Cardiac muscle cell (in vitro differentiated cells and primary cell): ENCODE data around the gene RGCC. TPM values are rescaled to one million over a fixed set of nuclear protein-coding genes. Genes with fewer than 3 reads are reported as not detected.
A peak's percentile ranks its signal among the peaks of the same experiment; 100 is the strongest.

Source experiments
- DNase-seq, 2 donors: peaks; one replicate each; pipeline versions ENCODE4 v3.0.0 to v3.0.0-alpha.2; 2010 to 2017; ENCODE audit warnings: low read depth in 1 of 2, low spot score in 1 of 2
- H3K27ac ChIP-seq: fragments of 200-600 bp; sonication (generic); 2 replicates; pipeline ENCODE4 v1.5.1; 2016
- H3K27me3 ChIP-seq: fragments of 200-600 bp; sonication (generic); 2 replicates; pipeline ENCODE4 v1.6.0; 2016; ENCODE audit warnings: control low read depth
- H3K36me3 ChIP-seq: fragments of 200-600 bp; sonication (generic); 2 replicates; pipeline ENCODE4 v1.5.1; 2016; ENCODE audit warnings: control low read depth
- H3K4me1 ChIP-seq: fragments of 200-600 bp; sonication (generic); 2 replicates; pipeline ENCODE4 v1.8.1; 2017; ENCODE audit warnings: low read depth, mild to moderate bottlenecking, mixed run types
- H3K4me3 ChIP-seq: fragments of 200-600 bp; sonication (generic); 2 replicates; pipeline ENCODE4 v1.5.1; 2016; ENCODE audit warnings: mild to moderate bottlenecking
- H3K9me3 ChIP-seq: fragments of 200-600 bp; sonication (generic); 2 replicates; pipeline ENCODE4 v1.5.1; 2017; ENCODE audit warnings: low read depth, mild to moderate bottlenecking, control low read depth
- CTCF ChIP-seq: IDR thresholded peaks from 2 replicates; pipeline ENCODE4 v1.5.1; 2012; ENCODE audit warnings: low read depth, mild to moderate bottlenecking, low read length
- polyA plus RNA-seq: library from polyadenylated mRNA; unstranded; fragments of >200 nt; fragmentation: Nextera tagmentation; extraction: Ambion mirVana; gene quantifications from 2 replicates; pipeline ENCODE4 v1.2.1, GENCODE V29; 2016
- total RNA-seq: library from RNA; depleted of rRNA; stranded (reverse); fragments of >200 nt; gene quantifications from 2 replicates; pipeline ENCODE4 v1.2.3, GENCODE V29; 2016

Gene RGCC
- total and polyA plus RNA-seq, 2 experiments from 2014 or later, result not detected

GRCh38 chr13:41505209-41505835, 48.0 kb downstream of the RGCC start:
- H3K4me3 ChIP-seq, result no peak overlapping the region
- no peak for TF ChIP-seq CTCF
- H3K36me3 ChIP-seq, result no peaks in the 10 kb centered on the region
- no peaks in the 10 kb centered on the region for H3K4me1 ChIP-seq
- no peaks in the 10 kb centered on the region for H3K27me3 ChIP-seq
- no peaks in the 10 kb centered on the region for H3K9me3 ChIP-seq
- no peak overlapping the region for H3K27ac ChIP-seq
- DNase-seq, result peak in 1 of 2 donors; percentile 86

DNA sequence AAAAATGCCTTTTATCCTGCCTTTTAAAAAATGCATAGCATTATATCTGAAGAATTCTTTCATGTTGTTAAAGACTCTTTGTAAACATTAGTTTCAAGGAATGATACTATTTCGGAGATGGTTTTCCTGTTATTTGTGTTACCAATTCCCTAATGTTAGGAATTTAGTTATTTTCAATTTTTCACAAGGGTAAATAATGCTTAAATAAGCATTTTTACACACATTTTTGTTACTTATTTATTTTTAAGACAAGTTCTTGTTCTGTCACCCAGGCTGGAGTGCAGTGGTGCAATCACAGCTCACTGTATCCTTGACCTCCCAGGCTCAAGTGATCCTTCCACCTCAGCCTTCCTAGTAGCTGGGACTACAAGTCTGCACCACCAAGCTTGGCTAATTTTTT, 49.0 kb downstream of the RGCC start:
- Histone ChIP-seq H3K4me1 (no peaks in the 10 kb centered on the region), H3K4me3 (no peak overlapping the region), H3K27ac (no peak overlapping the region), H3K36me3 (no peaks in the 10 kb centered on the region), H3K9me3 (no peaks in the 10 kb centered on the region), H3K27me3 (no peaks in the 10 kb centered on the region)
- TF ChIP-seq CTCF, result no peak
- DNase-seq, result no peak

DNA sequence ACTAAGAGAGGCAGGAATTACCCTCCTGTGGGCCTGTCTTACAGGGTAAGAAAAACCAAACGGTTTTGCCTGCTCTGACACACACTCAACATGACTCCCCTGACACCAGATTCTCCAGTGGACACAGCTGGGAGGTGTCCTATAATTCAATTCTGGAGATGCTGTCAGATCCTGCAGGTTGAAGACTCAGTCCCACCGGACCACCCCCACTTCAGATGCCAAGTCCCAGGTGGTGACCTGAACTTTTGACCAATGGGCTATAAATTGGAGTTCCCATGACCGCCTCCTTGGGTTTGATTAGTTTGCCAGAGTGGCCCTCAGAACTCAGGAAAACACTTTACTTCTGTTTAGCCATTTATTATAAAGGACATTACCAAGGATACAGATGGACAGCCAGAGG, 52.6 kb downstream of the RGCC start:
- DNase-seq, result no peak
- no peaks in the 10 kb centered on the region for H3K9me3 ChIP-seq
- no peak for TF ChIP-seq CTCF
- H3K4me1 ChIP-seq, result no peaks in the 10 kb centered on the region
- no peak overlapping the region for H3K27ac ChIP-seq
- H3K4me3 ChIP-seq, result no peak overlapping the region
- no peaks in the 10 kb centered on the region for H3K36me3 ChIP-seq
- no peaks in the 10 kb centered on the region for H3K27me3 ChIP-seq

GRCh38 chr13:41511827-41512226, 54.5 kb downstream of the RGCC start:
- no peak overlapping the region for H3K27ac ChIP-seq
- no peaks in the 10 kb centered on the region for H3K36me3 ChIP-seq
- H3K9me3 ChIP-seq, result no peaks in the 10 kb centered on the region
- H3K27me3 ChIP-seq, result no peaks in the 10 kb centered on the region
- no peaks in the 10 kb centered on the region for H3K4me1 ChIP-seq
- TF ChIP-seq CTCF, result no peak
- no peak overlapping the region for H3K4me3 ChIP-seq
- DNase-seq, result no peak

DNA sequence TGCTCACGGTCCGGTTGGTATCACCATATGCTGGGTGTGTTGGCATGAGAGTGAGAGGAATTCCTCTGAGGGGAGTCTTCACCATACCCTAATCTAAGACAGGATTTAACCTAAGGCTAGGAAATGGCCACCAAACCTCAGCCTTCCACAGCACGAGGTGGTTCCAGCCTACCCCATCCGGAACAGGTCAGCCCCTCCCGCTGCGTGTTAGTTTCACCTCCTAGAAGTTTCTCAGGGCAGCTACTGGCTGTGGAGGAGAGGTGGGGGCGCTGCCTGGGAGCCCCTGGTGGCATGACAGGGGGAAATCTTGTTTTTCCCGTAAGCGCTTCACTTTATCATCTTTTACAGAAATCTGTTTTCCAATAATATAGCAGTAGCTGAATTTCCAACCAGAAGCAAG, 55.1 kb downstream of the RGCC start:
- Histone ChIP-seq H3K36me3 (no peaks in the 10 kb centered on the region), H3K27me3 (no peaks in the 10 kb centered on the region), H3K27ac (no peak overlapping the region), H3K4me1 (no peaks in the 10 kb centered on the region), H3K9me3 (no peaks in the 10 kb centered on the region), H3K4me3 (no peak overlapping the region)
- DNase-seq, result no peak
- no peak for TF ChIP-seq CTCF
